Hepatocyte (in vitro differentiated cells): ENCODE results near the gene PDE4B.

Source experiments
- EZH2 ChIP-seq: fragments of 200-600 bp; sonication (generic); IDR thresholded peaks from 2 replicates; pipeline ENCODE4 v1.6.1; 2016; ENCODE audit warnings: antibody characterized with exemption, mild to moderate bottlenecking, borderline replicate concordance
- EZH2phosphoT487 ChIP-seq: fragments of 200-600 bp; sonication (generic); IDR thresholded peaks from one replicate; pipeline ENCODE4 v1.6.1; 2018; ENCODE audit warnings: antibody characterized with exemption, mild to moderate bottlenecking, low read depth, moderate library complexity; ENCODE audit not compliant: unreplicated experiment, severe bottlenecking
- TF ChIP-seq, protein P1 (sequence below): fragments of 200-600 bp; sonication (generic); IDR thresholded peaks from 2 replicates; pipeline ENCODE4 v1.5.1; 2016; ENCODE audit warnings: antibody characterized with exemption, mild to moderate bottlenecking; ENCODE audit not compliant: poor library complexity

DNA sequence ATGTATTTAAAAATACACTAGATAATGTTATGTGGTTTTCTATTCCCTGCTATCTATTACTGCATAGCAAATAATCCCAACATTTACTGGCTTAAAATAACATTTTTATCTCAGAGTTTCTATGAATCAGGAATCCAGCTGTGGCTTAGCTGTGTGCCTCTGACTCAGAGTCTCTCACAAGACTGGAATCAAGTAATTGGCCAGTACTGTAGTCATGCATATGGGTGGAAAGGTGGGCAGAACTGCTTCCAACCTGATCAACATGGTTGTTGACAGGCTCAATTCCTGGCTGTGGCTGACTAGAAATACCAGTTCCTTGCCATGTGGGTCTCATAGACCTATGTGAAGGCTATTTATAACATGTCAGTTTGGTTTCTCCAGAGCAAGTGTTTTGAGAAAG, 131.8 kb downstream of the PDE4B start:
- TF ChIP-seq, protein P1, sequence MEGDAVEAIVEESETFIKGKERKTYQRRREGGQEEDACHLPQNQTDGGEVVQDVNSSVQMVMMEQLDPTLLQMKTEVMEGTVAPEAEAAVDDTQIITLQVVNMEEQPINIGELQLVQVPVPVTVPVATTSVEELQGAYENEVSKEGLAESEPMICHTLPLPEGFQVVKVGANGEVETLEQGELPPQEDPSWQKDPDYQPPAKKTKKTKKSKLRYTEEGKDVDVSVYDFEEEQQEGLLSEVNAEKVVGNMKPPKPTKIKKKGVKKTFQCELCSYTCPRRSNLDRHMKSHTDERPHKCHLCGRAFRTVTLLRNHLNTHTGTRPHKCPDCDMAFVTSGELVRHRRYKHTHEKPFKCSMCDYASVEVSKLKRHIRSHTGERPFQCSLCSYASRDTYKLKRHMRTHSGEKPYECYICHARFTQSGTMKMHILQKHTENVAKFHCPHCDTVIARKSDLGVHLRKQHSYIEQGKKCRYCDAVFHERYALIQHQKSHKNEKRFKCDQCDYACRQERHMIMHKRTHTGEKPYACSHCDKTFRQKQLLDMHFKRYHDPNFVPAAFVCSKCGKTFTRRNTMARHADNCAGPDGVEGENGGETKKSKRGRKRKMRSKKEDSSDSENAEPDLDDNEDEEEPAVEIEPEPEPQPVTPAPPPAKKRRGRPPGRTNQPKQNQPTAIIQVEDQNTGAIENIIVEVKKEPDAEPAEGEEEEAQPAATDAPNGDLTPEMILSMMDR = no peak
- TF ChIP-seq EZH2phosphoT487 = no peak
- TF ChIP-seq EZH2 = no peak
